ENCODE measurements around the gene FBL.

The FBL gene

DNA sequence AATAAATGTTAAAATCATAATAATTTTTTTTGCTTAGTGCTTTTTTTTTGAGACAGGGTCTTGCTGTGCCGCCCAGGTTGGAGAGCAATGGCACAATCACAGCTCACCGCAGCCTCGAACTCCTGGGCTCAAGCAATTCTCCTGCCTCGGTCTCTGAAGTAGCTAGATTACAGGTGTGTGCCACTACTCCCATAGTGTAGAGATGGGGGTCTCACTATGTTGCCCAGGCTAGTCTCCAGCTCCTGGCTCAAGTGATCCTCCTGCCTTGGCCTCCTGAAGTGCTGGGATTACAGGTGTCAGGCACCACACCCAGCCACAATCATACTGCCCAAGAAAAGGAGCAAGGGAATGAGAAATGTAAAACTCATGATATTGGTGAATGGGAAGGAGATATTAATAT is 5.1 kb downstream of the FBL start:
- no peak for DNase-seq

GRCh38 chr19:39840492-39840891 is 5.7 kb downstream of the FBL start:
- DNase-seq = no peak

- no peak for DNase-seq
Measured at GRCh38 chr19:39839678-39840327, 6.4 kb downstream of the FBL start.

GRCh38 chr19:39838569-39838968 is 7.6 kb downstream of the FBL start:
- DNase-seq = no peak

DNA sequence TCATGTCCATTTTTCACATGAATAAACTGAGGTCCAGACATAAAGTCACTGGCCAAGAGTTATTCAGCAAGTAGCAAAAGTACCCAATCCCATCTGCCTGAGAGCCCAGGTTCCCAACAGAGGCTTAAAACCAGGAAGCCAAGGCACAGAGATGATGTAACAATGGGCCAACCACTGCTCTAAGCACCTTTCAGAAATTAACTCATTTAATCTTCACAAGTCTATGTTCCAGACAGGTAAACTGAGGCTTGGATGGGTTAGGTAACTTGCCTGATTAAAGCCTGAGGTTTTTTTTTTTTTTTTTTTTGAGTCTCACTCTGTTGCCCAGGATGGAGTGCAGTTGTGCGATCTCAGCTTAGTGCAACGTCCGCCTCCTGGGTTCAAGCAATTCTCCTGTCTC is 8.2 kb downstream of the FBL start:
- DNase-seq = no peak

GRCh38 chr19:39834287-39834841 is 11.8 kb downstream of the FBL start:
- DNase-seq = no peak

- peak; percentile 94 for DNase-seq
Measured at GRCh38 chr19:39833464-39834286, 12.5 kb downstream of the FBL start, which contains the start of gene DYRK1B. Gene DYRK1B, minus strand, starts transcription at chr19:39834162. Its CDS starts 2,295 bp downstream, at chr19:39831867.

- DNase-seq = no peak
Measured at GRCh38 chr19:39833160-39833463, 13.1 kb downstream of the FBL start.

DNA sequence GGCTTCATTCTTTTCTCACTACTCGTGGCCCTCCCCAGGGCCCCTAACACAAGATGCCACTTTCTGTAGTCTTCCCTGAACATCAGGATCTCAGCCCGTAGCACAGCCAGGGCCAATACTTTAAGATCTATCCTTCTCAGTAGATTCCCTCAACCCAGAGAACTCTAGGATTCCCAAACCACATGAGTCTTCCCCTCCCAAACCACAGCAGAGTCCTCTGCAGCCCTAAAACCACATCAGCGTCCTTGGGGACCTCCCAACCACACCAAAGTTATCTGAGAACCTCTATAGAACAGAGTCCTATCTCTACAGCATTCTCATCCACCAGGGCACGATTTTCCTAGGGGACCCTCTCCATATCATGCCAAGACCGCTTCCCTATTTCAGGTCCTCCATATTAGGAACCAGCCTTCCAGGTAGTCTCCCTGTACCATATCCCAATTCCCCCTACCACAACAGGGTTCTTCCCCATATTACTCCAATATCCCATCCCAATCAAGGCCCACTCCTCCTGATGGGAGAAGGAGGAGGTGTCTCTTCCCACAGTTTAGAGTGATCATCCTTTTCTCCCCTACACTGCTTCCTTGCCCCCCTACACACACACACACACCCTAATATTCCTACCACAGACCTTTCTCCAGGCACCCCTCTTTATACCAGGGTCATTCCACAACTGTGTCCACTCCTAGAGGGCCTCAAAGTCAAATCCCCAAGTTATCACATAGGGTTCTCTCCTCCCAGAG is 13.7 kb downstream of the FBL start:
- DNase-seq = no peak

DNA sequence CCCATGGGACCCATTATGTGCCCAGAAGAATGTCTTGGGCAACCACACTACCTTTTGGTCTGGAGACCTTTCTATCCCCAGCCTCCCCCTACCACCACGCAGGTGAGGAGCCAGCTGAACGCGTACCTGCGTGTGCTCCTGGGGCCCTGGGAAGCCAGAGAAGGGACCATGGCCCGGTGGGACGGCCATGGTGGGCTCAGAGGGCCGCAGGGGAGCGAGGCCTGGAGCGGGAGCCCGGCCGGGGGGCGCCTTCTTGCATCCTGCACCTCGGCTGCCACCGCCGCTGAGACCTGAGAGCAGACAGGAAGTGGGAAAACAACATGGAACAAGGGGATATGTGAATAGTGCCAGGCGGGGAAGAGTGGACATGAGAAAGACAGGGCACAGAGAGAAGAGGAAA is 14.5 kb downstream of the FBL start:
- no peak for DNase-seq

GRCh38 chr19:39830847-39831246 is 15.3 kb downstream of the FBL start:
- DNase-seq = no peak

- DNase-seq = no peak
Measured at GRCh38 chr19:39830406-39830805, 15.8 kb downstream of the FBL start.

DNA sequence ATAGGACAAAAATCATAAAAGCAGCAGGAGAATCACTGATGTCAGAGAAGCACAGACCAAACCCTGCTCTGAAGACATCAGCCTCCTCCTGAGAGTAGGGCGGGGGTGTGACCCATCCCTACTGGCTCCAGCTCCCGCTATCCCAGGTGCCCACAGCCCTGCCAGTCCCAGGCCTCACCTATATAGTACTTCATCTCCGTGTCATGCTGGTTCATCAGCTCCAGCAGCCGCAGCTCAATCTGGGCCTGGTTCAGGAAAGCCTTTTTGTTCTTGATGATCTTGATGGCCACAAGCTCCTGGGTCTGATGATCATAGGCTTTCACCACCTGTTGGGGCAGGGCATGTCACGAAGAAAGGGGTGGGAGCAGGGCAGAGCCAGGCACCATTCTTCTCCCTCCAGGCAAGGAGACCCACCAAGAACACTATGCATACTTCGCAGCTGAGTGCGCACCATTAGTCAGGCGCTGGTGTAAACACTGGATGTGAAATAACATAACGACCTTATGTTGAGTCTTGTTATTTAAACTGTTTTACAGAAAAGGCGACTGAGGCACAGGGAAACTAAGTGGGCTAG is 16.4 kb downstream of the FBL start:
- DNase-seq = no peak

- DNase-seq = no peak
Measured at GRCh38 chr19:39828654-39829032, 17.5 kb downstream of the FBL start.

DNA sequence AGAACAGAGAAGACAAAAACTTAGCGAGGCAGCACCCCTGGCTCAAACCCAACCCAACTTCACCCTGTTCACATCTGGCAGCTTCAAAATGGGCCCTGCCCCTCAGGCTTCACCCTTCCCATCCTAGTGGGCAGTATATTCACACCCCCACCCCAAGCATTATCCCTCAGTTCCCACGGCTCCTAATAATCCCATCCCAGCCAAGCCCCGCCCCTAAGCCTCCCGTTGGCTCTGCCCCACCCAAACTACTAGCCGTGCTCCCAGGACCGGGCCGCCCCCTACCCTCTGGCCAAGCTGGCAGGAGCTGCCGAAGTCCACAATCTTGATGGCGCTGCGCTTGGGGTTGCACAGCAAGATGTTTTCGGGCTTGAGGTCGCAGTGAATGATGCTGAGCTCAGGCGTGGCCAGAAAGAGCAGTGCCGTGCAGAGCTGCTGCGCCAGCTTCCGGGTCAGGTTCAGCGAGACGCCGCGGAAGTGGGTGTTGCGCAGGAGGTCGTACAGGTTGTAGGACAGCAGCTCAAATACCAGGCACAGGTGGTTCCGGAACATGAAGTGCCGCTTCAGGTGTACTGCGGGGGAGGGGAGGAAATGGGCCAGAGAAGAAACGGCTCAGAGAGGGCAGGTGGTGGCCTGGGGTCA is 18.0 kb downstream of the FBL start:
- DNase-seq = no peak

GRCh38 chr19:39827216-39827615 is 19.0 kb downstream of the FBL start:
- DNase-seq = no peak

DNA sequence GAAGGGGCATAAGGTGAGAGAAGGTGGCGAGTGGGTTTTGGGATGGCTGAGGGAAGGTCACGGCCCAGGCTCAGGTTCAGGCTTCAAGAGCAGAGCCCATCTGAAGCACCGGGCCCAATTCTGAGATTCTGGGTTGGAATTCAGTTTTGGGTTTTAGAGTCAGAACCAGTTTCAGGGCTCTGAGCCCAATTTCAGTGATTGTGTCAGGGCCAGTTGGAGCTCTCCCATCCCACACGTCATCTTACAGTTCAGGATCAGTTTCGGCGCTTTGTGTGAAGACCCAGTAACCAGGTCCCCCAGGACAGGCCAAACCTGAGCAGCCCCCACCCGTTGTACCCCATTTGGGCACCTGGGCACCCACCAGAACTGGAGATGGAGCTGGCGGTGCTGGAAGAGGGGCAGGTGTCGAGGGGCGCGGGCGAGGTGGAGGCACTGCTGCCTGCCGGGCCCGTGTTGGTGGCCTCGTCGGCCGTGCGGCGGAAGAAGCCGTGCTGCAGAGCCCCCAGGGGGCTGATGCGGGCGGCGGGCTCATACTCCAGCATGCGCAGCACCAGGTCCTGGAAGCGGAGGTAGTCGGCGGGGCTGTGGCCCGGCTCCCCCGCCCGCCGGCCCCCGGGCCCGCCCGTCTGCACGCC is 19.8 kb downstream of the FBL start:
- DNase-seq = no peak

- no peak for DNase-seq
Measured at GRCh38 chr19:39825531-39826076, 20.6 kb downstream of the FBL start.

- DNase-seq = no peak
Measured at GRCh38 chr19:39825093-39825463, 21.1 kb downstream of the FBL start.

DNA sequence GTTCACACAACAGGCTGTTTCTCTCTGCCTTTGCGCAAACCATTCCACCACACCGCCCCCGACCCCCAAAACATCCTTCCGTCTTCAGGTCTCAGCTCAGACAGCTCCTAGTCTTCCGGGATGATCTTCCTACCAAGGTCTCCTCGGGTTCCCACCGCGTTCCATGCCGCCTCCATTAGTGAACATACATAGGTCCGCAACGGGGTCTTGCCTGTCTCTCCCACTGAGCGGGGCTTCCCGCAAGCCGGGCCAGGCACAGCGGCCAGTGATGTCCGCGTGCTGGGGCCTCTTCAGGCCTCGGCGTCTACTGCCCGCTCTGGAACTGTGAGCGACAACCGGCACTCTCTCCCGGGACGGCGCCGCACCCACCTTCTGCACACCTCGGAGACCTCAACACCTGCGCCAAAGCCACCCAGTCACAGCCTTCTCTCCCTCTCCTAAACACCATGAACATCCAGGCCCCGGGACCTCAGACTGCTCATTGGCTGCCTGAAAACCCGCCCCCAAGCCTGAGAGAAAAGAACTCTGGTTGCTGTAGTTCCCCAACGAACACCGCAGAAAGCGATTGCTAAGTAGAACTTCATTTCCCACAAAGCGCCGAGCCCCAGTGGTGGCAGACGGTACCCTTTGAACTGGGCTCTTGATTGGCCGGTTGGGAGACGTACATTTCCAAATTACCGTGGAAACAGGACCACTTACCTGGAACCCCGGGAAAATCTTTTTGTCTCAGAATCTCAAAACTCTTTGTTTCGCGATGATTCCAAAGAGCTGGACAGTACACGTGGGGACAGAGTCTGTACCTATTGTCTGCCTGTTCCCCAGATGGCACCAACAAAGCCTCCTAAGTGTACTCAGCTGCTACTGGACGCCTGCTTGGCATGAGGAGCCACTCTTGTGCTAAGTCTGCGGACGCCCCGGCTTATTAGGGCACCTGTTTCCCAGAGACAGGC is 21.8 kb downstream of the FBL start:
- DNase-seq = peak; percentile 89

- DNase-seq = no peak
Measured at GRCh38 chr19:39823686-39824085, 22.5 kb downstream of the FBL start.
